Nasal cavity respiratory epithelium epithelial cell of viscerocranial mucosa (primary cell): ENCODE results near the gene DOCK8. TPM values are rescaled to one million over a fixed set of nuclear protein-coding genes. Genes with fewer than 3 reads are reported as not detected.

ENCODE experiments used
- total RNA-seq: library from RNA; depleted of rRNA; stranded (reverse); fragments of >200 nt; gene quantifications from 2 replicates; pipeline ENCODE4 v1.2.3, GENCODE V29; 2014

DOCK8 gene
- total RNA-seq, result 0.34 and 1.3 TPM in 2 replicates

DNA sequence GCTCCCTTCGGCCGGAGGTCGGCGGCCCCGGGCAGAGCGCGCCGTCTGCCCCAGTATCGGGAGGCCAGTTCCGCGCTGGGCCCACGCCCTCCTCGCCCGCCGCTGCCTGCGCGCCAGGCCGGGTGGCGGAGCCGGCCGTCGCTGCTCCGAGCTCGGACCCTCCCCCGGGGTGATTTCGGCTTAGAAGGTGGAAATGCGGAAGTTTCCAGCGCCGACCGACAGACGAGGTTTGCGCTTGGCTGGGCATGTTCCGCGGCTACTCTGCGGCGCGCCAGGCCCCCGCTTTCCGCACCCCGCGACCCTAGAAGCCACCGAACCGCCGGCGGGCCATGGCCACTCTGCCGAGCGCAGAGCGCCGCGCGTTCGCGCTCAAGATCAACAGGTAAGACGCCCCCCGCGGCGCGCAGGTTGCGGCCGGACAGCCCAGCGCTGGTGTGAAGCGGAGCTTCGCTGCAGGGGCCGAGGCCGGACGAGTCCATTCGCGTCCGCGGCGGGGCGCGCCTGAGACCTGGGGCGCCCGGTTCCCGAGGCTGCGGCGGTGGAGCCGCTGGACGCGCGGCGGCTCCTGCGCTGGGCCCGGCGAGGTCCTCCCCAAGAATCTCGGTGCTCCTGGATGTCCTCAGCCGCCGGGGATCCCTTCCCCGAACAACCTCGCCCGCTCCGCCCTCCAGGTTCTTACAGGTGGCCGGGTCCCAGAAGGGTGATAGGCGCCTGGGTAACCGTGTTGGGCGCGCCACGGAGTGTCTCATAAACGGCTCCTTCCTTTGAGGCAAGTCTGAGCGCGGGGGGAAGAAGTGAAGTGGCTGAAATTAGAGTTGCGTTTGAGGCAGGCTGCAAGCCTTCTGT, at the start of gene DOCK8:
Gene DOCK8 (plus strand): TSS at position 218 of the 846 bp plus-strand sequence. CDS start 112 bp downstream, at position 330.

DNA sequence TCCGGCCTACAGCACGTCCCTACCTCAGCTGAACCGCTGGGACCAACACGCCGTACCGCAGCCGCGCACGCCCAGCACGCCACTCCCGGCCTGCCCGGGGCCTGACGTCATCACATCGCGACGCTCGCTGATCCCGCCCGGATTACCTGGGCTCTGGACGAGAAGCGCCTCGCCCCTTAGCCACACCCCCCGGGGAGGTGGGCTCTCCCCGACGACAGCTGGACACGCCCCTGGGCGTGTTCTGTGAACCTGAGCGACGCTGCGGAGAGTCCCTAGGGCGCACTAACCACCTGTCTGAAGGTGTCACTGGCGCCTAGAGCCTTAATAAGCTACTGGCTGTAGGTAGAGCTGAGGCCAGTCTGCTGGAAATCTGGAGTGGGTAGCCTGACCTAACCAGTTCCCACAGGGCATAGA, 35.7 kb upstream of the DOCK8 start, which contains the start of gene ZNG1A:
Gene ZNG1A (minus strand): TSS at position 87 of the 414 bp plus-strand sequence. CDS start 87 bp downstream, outside the sequence.

DNA sequence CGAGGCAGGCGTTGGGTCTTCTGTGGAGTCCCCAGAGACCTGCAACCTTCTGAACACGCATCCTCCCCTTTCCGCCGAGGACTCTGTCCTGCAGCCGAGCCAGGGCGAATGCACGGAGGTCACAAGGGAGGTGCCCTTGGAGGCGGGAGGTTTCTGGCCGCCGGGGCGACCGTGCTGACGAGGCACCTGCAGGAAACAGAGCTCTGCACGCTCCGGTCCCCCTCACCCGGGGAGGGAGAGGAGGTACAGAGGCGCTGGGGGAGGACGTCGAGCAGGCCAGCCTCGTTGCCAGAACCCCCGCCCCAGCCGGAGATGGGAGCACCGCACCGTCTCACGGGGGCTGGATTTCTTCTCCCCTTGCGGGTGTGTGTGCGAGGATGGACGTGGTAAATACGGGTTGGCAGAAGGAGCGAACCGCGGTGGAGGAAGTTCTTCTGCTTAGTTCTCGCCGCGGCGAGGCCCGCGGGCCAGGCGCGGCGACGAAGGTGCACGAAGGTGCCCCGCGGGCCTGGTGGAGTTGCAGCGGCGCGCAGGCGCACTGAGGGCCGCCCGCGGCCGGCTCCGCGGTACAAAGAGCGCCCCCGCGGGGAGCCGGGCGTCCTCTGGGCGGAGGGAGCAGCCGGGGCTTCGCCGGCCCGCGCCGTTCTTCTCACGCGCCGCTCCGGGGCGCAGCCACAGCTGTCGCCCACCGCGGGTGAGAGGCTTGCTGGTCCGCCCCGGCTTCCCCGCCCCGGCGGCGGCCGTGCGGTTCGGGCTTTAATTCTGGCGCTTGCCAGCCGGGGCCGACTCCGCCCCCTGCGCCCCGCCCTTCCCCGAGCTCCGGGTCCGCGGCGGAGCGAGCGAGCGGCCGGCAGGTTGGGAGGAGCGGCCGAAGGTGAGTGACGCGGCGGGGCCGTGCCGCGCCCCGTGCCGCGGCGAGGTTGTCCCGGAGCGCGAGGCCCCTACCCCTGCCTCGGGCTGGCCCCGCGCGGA, 289.5 kb downstream of the DOCK8 start, which contains the start of gene KANK1:
Gene KANK1 (plus strand): TSS at position 815 of the 972 bp plus-strand sequence.

Other genes with a start within 250 kb of the DOCK8 start
- 5.5 and 7.4 TPM in 2 replicates for gene WASHC1, start 185.4 kb upstream of the DOCK8 start, total RNA-seq
- under 0.01 and 0.36 TPM in 2 replicates for gene FOXD4, start 96.4 kb upstream of the DOCK8 start, total RNA-seq
- 34.9 and 50.3 TPM in 2 replicates for gene ZNG1A, start 35.8 kb upstream of the DOCK8 start, total RNA-seq